ENCODE measurements around the gene DNAH3.

DNA sequence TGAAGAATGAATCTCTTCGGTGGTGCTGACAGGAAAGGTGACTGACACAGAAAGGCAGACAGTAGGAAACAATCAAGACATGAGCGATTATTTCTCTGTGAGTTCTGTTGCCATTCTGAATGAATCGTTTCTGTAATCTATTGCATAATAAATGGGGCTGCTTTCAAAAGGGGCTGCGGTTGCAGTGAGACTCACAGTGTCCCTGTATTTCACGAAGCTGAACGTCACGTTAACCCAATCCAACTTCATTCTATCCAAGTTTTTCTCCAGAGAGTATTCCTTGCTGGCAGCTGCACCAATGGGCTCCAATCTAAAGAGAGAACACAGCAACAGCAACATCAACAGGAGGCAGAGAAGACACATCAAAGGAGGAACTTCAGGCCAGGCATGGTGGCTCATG lies 75.4 kb downstream of the DNAH3 start:
- TF ChIP-seq, protein P1, sequence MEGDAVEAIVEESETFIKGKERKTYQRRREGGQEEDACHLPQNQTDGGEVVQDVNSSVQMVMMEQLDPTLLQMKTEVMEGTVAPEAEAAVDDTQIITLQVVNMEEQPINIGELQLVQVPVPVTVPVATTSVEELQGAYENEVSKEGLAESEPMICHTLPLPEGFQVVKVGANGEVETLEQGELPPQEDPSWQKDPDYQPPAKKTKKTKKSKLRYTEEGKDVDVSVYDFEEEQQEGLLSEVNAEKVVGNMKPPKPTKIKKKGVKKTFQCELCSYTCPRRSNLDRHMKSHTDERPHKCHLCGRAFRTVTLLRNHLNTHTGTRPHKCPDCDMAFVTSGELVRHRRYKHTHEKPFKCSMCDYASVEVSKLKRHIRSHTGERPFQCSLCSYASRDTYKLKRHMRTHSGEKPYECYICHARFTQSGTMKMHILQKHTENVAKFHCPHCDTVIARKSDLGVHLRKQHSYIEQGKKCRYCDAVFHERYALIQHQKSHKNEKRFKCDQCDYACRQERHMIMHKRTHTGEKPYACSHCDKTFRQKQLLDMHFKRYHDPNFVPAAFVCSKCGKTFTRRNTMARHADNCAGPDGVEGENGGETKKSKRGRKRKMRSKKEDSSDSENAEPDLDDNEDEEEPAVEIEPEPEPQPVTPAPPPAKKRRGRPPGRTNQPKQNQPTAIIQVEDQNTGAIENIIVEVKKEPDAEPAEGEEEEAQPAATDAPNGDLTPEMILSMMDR (IDR thresholded peaks at IDR 0.05), result no peak
- no peak for TF ChIP-seq POLR2A (IDR thresholded peaks at IDR 0.05)

Measured in testis (tissue), 2 donors.